HEK293 (cell line): ENCODE results near the gene SERINC5.
A peak's percentile ranks its signal among the peaks of the same experiment; 100 is the strongest.

ENCODE experiments used
- ATF2 ChIP-seq: fragments of 450-650 bp; formaldehyde crosslinking; IDR thresholded peaks from 2 replicates; pipeline ENCODE4 v1.5.1; 2016; ENCODE audit warnings: missing biosample characterization, missing genetic modification characterization, low read depth
- ELK4 ChIP-seq: IDR thresholded peaks from 2 replicates; pipeline ENCODE4 v1.6.1; 2011; ENCODE audit warnings: mild to moderate bottlenecking, low read depth, low read length, borderline replicate concordance
- HOXC10 ChIP-seq: sonication (generic); formaldehyde crosslinking; IDR thresholded peaks from 2 replicates; pipeline ENCODE4 v1.8.1; 2023; ENCODE audit warnings: mild to moderate bottlenecking, missing genetic modification reagents
- MEIS1 ChIP-seq: sonication (generic); formaldehyde crosslinking; IDR thresholded peaks from 2 replicates; pipeline ENCODE4 v1.8.1; 2022; ENCODE audit warnings: missing genetic modification reagents, mild to moderate bottlenecking, borderline replicate concordance
- PATZ1 ChIP-seq: fragments of 450-650 bp; formaldehyde crosslinking; IDR thresholded peaks from 2 replicates; pipeline ENCODE4 v1.5.1; 2016; ENCODE audit warnings: missing biosample characterization, missing genetic modification characterization
- SCRT1 ChIP-seq: fragments of 450-650 bp; formaldehyde crosslinking; IDR thresholded peaks from 2 replicates; pipeline ENCODE4 v1.5.1; 2016; ENCODE audit warnings: missing biosample characterization, missing genetic modification characterization, borderline replicate concordance
- SP3 ChIP-seq: fragments of 450-650 bp; formaldehyde crosslinking; IDR thresholded peaks from 2 replicates; pipeline ENCODE4 v1.5.1; 2016; ENCODE audit warnings: missing biosample characterization, missing genetic modification characterization
- WT1 ChIP-seq: fragments of 450-650 bp; formaldehyde crosslinking; IDR thresholded peaks from 2 replicates; pipeline ENCODE4 v1.5.1; 2016; ENCODE audit warnings: missing biosample characterization, missing genetic modification characterization
- ZBTB20 ChIP-seq: fragments of 450-650 bp; formaldehyde crosslinking; IDR thresholded peaks from 2 replicates; pipeline ENCODE4 v1.5.1; 2016; ENCODE audit warnings: missing biosample characterization, missing genetic modification characterization
- ZBTB8A ChIP-seq: fragments of 450-650 bp; formaldehyde crosslinking; IDR thresholded peaks from 2 replicates; pipeline ENCODE4 v1.5.1; 2016; ENCODE audit warnings: missing biosample characterization, missing genetic modification characterization
- ZFHX2 ChIP-seq: fragments of 450-650 bp; formaldehyde crosslinking; conservative IDR thresholded peaks from 2 replicates; pipeline ENCODE4 v1.5.1; 2016; ENCODE audit warnings: missing biosample characterization, missing genetic modification characterization
- ZFP69B ChIP-seq: fragments of 450-650 bp; formaldehyde crosslinking; IDR thresholded peaks from 2 replicates; pipeline ENCODE4 v1.5.1; 2016; ENCODE audit warnings: missing biosample characterization, missing genetic modification characterization
- ZIC2 ChIP-seq: fragments of 450-650 bp; formaldehyde crosslinking; IDR thresholded peaks from 2 replicates; pipeline ENCODE4 v1.5.1; 2016; ENCODE audit warnings: missing biosample characterization, missing genetic modification characterization
- ZNF10 ChIP-seq: fragments of 450-650 bp; formaldehyde crosslinking; IDR thresholded peaks from 2 replicates; pipeline ENCODE4 v1.5.1; 2017; ENCODE audit warnings: missing biosample characterization, missing genetic modification characterization
- ZNF121 ChIP-seq: fragments of 450-650 bp; formaldehyde crosslinking; IDR thresholded peaks from 2 replicates; pipeline ENCODE4 v1.5.1; 2016; ENCODE audit warnings: missing biosample characterization, missing genetic modification characterization
- ZNF133 ChIP-seq: fragments of 450-650 bp; formaldehyde crosslinking; IDR thresholded peaks from 2 replicates; pipeline ENCODE4 v1.5.1; 2016; ENCODE audit warnings: missing biosample characterization, missing genetic modification characterization
- ZNF169 ChIP-seq: fragments of 450-650 bp; formaldehyde crosslinking; IDR thresholded peaks from 2 replicates; pipeline ENCODE4 v1.5.1; 2016; ENCODE audit warnings: missing biosample characterization, missing genetic modification characterization
- ZNF174 ChIP-seq: fragments of 450-650 bp; formaldehyde crosslinking; IDR thresholded peaks from 2 replicates; pipeline ENCODE4 v1.5.0; 2017; ENCODE audit warnings: missing biosample characterization, mild to moderate bottlenecking, missing genetic modification characterization
- ZNF211 ChIP-seq: fragments of 450-650 bp; formaldehyde crosslinking; IDR thresholded peaks from 2 replicates; pipeline ENCODE4 v1.5.1; 2016; ENCODE audit warnings: low read depth, missing biosample characterization, missing genetic modification characterization
- ZNF221 ChIP-seq: fragments of 450-650 bp; formaldehyde crosslinking; IDR thresholded peaks from 2 replicates; pipeline ENCODE4 v1.5.1; 2017; ENCODE audit warnings: missing biosample characterization, missing genetic modification characterization, borderline replicate concordance
- ZNF26 ChIP-seq: fragments of 450-650 bp; formaldehyde crosslinking; IDR thresholded peaks from 2 replicates; pipeline ENCODE4 v1.5.1; 2016; ENCODE audit warnings: missing biosample characterization, missing genetic modification characterization
- ZNF362 ChIP-seq: fragments of 450-650 bp; formaldehyde crosslinking; IDR thresholded peaks from 2 replicates; pipeline ENCODE4 v1.5.1; 2016; ENCODE audit warnings: missing biosample characterization, missing genetic modification characterization
- ZNF416 ChIP-seq: fragments of 450-650 bp; formaldehyde crosslinking; IDR thresholded peaks from 2 replicates; pipeline ENCODE4 v1.5.1; 2016; ENCODE audit warnings: missing biosample characterization, missing genetic modification characterization
- ZNF426 ChIP-seq: fragments of 450-650 bp; formaldehyde crosslinking; IDR thresholded peaks from 2 replicates; pipeline ENCODE4 v1.5.1; 2017; ENCODE audit warnings: missing biosample characterization, missing genetic modification characterization, mild to moderate bottlenecking, inconsistent platforms, moderate library complexity
- ZNF449 ChIP-seq: fragments of 450-650 bp; formaldehyde crosslinking; IDR thresholded peaks from 2 replicates; pipeline ENCODE4 v1.5.1; 2017; ENCODE audit warnings: missing biosample characterization, mild to moderate bottlenecking, missing genetic modification characterization, moderate library complexity
- ZNF501 ChIP-seq: fragments of 450-650 bp; formaldehyde crosslinking; IDR thresholded peaks from 2 replicates; pipeline ENCODE4 v1.5.1; 2016; ENCODE audit warnings: missing biosample characterization, missing genetic modification characterization
- ZNF514 ChIP-seq: fragments of 450-650 bp; formaldehyde crosslinking; IDR thresholded peaks from 2 replicates; pipeline ENCODE4 v1.5.1; 2016; ENCODE audit warnings: missing biosample characterization, missing genetic modification characterization
- ZNF544 ChIP-seq: fragments of 450-650 bp; formaldehyde crosslinking; IDR thresholded peaks from 2 replicates; pipeline ENCODE4 v1.5.0; 2017; ENCODE audit warnings: missing biosample characterization, missing genetic modification characterization
- ZNF555 ChIP-seq: fragments of 450-650 bp; formaldehyde crosslinking; conservative IDR thresholded peaks from 2 replicates; pipeline ENCODE4 v1.5.1; 2017; ENCODE audit warnings: missing biosample characterization, mild to moderate bottlenecking, missing genetic modification characterization, inconsistent platforms
- ZNF585B ChIP-seq: fragments of 450-650 bp; formaldehyde crosslinking; IDR thresholded peaks from 2 replicates; pipeline ENCODE4 v1.5.1; 2016; ENCODE audit warnings: missing biosample characterization, missing genetic modification characterization
- ZNF660 ChIP-seq: fragments of 450-650 bp; IDR thresholded peaks from 2 replicates; pipeline ENCODE4 v1.5.1; 2018; ENCODE audit warnings: missing biosample characterization, mild to moderate bottlenecking, missing genetic modification characterization
- ZNF670 ChIP-seq: fragments of 450-650 bp; formaldehyde crosslinking; IDR thresholded peaks from 2 replicates; pipeline ENCODE4 v1.5.1; 2016; ENCODE audit warnings: missing biosample characterization, missing genetic modification characterization, low read depth
- ZNF791 ChIP-seq: fragments of 450-650 bp; formaldehyde crosslinking; IDR thresholded peaks from 2 replicates; pipeline ENCODE4 v1.5.1; 2016; ENCODE audit warnings: missing biosample characterization, missing genetic modification characterization
- ZNF843 ChIP-seq: fragments of 450-650 bp; formaldehyde crosslinking; IDR thresholded peaks from 2 replicates; pipeline ENCODE4 v1.5.1; 2016; ENCODE audit warnings: missing biosample characterization, missing genetic modification characterization
- ZSCAN23 ChIP-seq: fragments of 450-650 bp; formaldehyde crosslinking; IDR thresholded peaks from 2 replicates; pipeline ENCODE4 v1.5.1; 2016; ENCODE audit warnings: missing biosample characterization, missing genetic modification characterization

SERINC5 gene

GRCh38 chr5:80288177-80288576, 32.3 kb upstream of the SERINC5 start (continued):
- no peak for TF ChIP-seq ZSCAN23 (tag by site-specific recombination)
- no peak for TF ChIP-seq ZNF544 (tag by site-specific recombination)
- TF ChIP-seq ZNF221, result no peak
- no peak for TF ChIP-seq PATZ1 (tag by site-specific recombination)
- no peak for TF ChIP-seq ZNF211
- TF ChIP-seq ZNF843 (tag by site-specific recombination), result no peak
- 0 out of 2 replicates have a peak, but pooled peaks have one; percentile 37 for TF ChIP-seq ZBTB8A
- no peak for TF ChIP-seq ZBTB20
- TF ChIP-seq ELK4, result no peak
- TF ChIP-seq ZNF555 (tag by site-specific recombination), result peak; percentile 70
- no peak for TF ChIP-seq ZNF514 (tag by site-specific recombination)
- TF ChIP-seq HOXC10 (CRISPR knock-in tag), result no peak
- TF ChIP-seq SP3, result no peak
- no peak for TF ChIP-seq WT1
- no peak for TF ChIP-seq MEIS1 (CRISPR knock-in tag)
- no peak for TF ChIP-seq ZNF133 (tag by site-specific recombination)
- no peak for TF ChIP-seq ZNF660
- TF ChIP-seq ZNF501 (tag by site-specific recombination), result no peak
- TF ChIP-seq ZNF585B, result no peak
- no peak for TF ChIP-seq ATF2 (tag by site-specific recombination)
- no peak for TF ChIP-seq ZNF174 (tag by site-specific recombination)
- no peak for TF ChIP-seq ZNF121
- TF ChIP-seq ZNF169, result no peak
- TF ChIP-seq ZNF26 (tag by site-specific recombination), result no peak
- TF ChIP-seq ZNF449, result no peak
- TF ChIP-seq ZNF426, result peak; percentile 65
- no peak for TF ChIP-seq ZIC2 (tag by site-specific recombination)
- TF ChIP-seq ZNF362, result no peak
- TF ChIP-seq ZFP69B, result no peak
- no peak for TF ChIP-seq ZNF416 (tag by site-specific recombination)
- TF ChIP-seq ZNF670 (tag by site-specific recombination), result no peak
- TF ChIP-seq ZNF10 (tag by site-specific recombination), result no peak
- no peak for TF ChIP-seq SCRT1 (tag by site-specific recombination)
- TF ChIP-seq ZNF791 (tag by site-specific recombination), result no peak
- no peak for TF ChIP-seq ZFHX2
